ENCODE measurements around the gene MAP3K12.

The MAP3K12 gene

GRCh38 chr12:53508534-53509170 is 9.4 kb upstream of the MAP3K12 start:
- peak; percentile 66 for DNase-seq (ENCODE audit: low read depth)

- DNase-seq (ENCODE audit: low read depth), result no peak
Observed at GRCh38 chr12:53507603-53507885, 8.3 kb upstream of the MAP3K12 start.

GRCh38 chr12:53506881-53507602 is 7.8 kb upstream of the MAP3K12 start, which contains the start of gene NPFF:
NPFF (minus strand) TSS chr12:53507484; CDS start chr12:53507474, 10 bp downstream.
- DNase-seq (ENCODE audit: low read depth), result no peak

- DNase-seq (ENCODE audit: low read depth), result no peak
Observed at GRCh38 chr12:53506450-53506785, 7.2 kb upstream of the MAP3K12 start.

- DNase-seq (ENCODE audit: low read depth), result no peak
Observed at GRCh38 chr12:53505555-53506449, 6.5 kb upstream of the MAP3K12 start.

DNA sequence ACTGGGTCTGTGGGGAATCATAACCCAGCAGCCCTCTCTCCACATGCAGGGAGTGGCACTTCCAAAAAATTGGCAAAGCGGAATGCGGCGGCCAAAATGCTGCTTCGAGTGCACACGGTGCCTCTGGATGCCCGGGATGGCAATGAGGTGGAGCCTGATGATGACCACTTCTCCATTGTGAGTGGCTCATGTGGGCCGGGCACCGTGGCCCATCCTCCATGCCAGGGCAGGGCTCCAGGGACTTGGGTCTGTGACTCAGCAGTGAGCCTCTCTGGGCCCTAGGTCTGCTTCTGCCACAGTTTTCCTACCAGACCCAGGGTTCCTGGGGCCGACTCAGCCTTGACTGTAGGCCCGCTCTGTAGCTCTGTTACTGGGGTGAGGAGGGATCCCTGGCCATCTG is 5.8 kb upstream of the MAP3K12 start:
- DNase-seq (ENCODE audit: low read depth), result no peak

DNA sequence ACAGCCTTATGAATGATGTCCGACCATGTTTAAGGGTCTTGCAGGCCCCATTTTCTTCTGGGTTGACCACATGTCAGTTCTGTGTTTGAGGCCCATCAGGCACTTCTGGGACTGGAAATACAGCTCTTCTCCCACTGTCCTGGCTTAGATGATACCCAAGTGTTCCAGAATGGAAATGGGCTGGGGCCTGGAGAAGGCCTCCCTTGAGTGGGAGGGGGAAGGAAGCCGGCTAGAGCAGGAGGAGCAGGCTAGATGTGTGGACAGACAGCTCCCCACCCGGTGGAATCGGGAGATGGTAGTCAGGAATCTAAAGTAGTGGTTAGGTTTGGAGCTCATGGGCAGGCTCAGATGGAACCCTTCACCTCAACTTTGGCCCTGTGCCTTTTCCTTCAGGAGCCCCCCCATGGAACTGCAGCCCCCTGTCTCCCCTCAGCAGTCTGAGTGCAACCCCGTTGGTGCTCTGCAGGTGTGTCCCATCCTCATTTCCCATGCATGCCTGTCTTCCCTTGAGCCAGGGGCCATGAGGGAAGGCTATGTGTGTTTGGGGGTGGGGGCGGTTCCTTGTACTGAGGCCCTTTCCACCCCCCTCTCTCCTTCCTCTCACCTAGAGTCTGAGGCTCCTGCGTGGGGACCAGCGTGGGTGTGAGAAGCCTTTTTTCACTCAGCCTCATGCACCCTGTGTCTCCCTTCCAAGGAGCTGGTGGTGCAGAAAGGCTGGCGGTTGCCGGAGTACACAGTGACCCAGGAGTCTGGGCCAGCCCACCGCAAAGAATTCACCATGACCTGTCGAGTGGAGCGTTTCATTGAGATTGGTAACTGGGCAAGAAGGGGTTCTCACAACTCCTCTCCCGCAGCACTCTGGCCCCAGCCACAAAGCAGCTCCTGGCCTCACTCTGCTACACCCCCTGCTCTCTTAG is 5.0 kb upstream of the MAP3K12 start:
- DNase-seq (ENCODE audit: low read depth), result no peak

- DNase-seq (ENCODE audit: low read depth), result no peak
Observed at GRCh38 chr12:53502983-53503728, 3.9 kb upstream of the MAP3K12 start.

- no peak for DNase-seq (ENCODE audit: low read depth)
Observed at GRCh38 chr12:53502331-53502730, 3.1 kb upstream of the MAP3K12 start.

GRCh38 chr12:53501615-53502181 is 2.4 kb upstream of the MAP3K12 start:
- no peak for DNase-seq (ENCODE audit: low read depth)

DNA sequence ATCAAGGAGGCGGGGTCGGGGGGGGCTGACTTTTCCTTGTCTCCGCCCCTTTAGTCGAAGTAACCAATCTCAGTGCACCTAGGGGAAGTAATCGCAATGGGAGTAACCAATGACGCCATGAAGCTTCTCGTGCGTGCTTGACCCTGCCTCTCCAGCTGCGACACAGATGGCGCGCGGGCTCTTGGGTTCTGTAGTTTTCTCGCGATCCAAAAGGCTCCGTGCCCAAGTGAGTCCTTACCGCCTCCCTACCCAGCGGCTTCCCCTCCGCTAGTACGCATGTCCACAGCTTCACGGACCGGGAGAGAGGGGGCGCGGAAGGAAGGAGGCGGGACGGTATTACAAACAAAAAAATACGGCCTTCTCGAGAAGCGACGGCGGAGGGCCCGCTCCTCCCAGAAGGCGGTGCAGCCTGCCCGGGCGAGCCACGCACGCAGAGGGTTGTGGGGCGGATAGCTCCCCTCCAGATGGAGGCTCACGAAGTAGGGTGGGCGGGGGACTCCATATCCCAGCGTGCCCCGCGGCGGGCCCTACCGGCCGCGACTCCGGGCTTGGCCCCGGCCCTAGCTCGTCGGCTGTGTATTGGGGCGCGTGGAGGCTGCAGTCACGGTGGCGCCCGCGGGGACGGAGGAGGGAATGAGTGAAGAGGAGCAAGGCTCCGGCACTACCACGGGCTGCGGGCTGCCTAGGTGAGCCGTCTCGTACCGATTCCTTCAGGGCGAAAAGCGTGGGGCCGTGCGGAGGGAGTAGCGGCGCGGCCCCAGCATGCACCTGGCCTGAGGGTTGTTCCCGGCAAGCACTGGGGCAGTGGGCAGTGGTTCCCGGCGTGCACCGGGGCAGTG is 1.7 kb upstream of the MAP3K12 start, which contains the start of gene TARBP2:
Gene TARBP2 (plus strand): TSS at position 508 of the 839 bp plus-strand sequence. CDS start 126 bp downstream, at position 634.
- peak; percentile 96 for DNase-seq (ENCODE audit: low read depth)

DNA sequence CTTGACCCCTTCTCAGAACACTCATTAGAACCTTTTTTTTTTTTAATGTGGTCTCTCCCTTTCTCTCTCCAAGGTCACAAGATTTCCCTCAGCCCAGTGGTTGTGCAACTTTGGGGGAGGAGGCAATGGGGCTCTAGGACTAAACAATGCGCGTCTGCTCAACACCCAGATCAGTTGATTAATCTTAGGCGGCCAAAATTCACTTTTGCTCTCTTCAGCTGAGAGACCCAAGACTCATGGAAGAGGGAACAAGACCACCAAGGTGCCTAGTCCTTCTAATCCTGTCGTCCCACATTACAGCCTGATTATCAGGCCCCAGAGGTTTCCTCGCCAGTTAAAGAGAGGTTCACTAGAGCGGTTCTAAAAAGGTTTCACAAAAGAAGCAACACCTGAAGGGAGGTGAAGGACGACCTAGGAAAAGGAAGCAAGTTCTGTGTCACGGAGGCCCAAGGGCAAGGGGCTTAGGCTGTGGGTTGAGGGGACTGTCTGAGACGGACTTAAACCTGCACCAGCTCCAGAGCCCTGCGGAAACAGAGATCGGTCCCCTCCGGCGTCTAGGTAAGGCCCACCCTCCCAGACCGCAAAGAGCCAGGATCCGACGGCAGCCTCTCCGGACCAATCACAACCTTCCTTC is 1.0 kb upstream of the MAP3K12 start:
- no peak for DNase-seq (ENCODE audit: low read depth)

DNA sequence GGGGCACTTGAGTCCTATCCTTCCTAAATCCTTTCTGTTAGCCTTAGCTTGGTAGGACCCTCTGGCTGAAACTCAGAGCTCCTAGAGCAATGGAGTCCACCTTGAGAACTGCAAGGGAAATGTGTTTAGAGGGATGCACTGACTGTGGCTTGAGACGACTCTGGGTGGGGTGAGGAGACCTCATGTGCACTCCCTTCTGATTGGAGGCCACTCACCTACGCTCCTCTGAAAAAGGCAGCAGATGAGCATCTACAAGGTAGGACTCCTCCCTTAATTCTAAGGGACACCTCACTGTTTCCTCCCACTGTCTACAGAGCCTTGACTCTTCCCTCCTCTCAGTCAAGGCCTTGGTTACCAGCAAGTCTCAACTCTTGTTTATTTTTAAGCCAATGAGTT is 1.0 kb downstream of the MAP3K12 start:
- no peak for DNase-seq (ENCODE audit: low read depth)

DNA sequence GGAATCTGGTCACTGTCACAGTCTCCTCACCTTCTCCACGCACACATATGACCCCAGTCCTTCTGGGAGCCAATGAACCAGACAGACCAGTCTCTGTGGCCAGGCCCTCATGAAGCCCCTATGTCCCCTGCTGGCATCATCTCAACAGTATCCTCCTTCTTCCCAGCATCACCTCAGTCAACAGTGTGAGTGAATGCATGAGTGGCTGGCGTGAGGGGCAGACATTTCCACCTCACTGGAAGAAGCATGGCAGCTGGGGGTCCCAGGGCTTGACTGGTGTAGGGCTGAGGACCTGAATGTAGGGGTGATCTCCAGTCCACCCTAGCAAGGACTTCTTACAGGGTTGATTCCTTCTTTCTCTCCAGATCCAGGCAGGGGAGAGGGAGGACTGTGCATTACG is 1.8 kb downstream of the MAP3K12 start:
- no peak for DNase-seq (ENCODE audit: low read depth)

DNA sequence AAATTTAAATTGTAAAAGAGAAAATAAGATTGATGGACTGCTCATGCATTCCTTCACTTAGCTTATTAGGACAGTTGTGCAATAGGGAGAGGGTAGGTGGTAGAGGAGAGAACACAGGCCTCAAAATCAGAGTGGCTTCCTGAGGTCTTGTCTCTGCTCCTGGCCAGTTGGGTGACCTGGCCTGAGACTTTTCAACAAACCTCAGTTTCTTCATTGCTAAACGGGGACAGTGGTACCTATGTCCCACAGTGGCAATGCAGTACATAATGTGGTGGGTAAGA is 2.6 kb downstream of the MAP3K12 start:
- DNase-seq (ENCODE audit: low read depth), result no peak

- no peak for DNase-seq (ENCODE audit: low read depth)
Observed at GRCh38 chr12:53495903-53496751, 3.1 kb downstream of the MAP3K12 start.

- no peak for DNase-seq (ENCODE audit: low read depth)
Observed at GRCh38 chr12:53493610-53494391, 5.5 kb downstream of the MAP3K12 start.
